ENCODE data around the gene SLIT3. TPM values are rescaled to one million over a fixed set of nuclear protein-coding genes. Genes with fewer than 3 reads are reported as not detected.

Gene SLIT3
- total and polyA plus RNA-seq, 4 donors: 4.6 to 48.5 (median 19.8) TPM

DNA sequence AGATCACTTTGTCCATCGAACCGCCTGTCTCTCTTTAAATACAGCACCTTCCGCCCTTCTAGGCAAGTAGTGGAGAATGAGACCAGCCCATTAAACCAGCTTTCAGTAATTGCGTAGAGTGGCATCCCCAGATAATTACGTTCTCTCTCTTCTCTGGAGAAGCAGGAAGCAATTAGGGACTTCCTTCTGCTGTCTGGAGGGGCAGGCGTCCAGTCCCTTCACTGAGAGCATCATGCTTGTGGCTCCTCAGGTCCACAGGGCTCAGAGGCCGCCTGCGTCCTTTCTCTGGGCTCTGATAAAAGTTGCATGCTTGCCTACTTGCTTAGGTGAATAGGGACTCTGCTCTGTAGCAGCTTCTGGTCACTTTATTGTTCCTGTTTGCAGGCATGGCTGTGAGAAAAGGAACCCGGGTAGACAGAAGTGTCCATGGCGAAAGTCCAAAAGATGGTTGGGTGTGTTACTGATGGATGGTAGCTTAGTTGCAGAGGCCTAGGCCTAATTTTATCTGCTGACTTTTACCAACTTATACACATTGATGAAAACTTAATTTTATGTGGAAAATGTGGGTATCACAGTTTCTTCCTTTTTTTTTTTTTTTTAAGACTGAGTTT, 422.7 kb downstream of the SLIT3 start:
- TF ChIP-seq, protein P1, sequence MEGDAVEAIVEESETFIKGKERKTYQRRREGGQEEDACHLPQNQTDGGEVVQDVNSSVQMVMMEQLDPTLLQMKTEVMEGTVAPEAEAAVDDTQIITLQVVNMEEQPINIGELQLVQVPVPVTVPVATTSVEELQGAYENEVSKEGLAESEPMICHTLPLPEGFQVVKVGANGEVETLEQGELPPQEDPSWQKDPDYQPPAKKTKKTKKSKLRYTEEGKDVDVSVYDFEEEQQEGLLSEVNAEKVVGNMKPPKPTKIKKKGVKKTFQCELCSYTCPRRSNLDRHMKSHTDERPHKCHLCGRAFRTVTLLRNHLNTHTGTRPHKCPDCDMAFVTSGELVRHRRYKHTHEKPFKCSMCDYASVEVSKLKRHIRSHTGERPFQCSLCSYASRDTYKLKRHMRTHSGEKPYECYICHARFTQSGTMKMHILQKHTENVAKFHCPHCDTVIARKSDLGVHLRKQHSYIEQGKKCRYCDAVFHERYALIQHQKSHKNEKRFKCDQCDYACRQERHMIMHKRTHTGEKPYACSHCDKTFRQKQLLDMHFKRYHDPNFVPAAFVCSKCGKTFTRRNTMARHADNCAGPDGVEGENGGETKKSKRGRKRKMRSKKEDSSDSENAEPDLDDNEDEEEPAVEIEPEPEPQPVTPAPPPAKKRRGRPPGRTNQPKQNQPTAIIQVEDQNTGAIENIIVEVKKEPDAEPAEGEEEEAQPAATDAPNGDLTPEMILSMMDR (IDR thresholded peaks at IDR 0.05; ENCODE audit: control extremely low read depth, extremely low read depth): no peak
- H3K36me3 ChIP-seq (ENCODE audit: control insufficient read depth in 4 of 4, insufficient read depth in 4 of 4, low read length in 4 of 4): no peaks in the 10 kb centered on the region
- 54 to 55% methylated on average over 10 of the region's 10 CpGs for WGBS, 2 donors
- ATAC-seq (ENCODE audit: insufficient read depth, low FRiP score) (no peak), DNase-seq (no peak)
- peaks cover 0 to 20% (median 0%) of the 10 kb centered on the region in 5 donors for H3K4me1 ChIP-seq (ENCODE audit: control insufficient read depth in 5 of 5, insufficient read depth in 5 of 5, low read length in 5 of 5)
- H3K9me3 ChIP-seq (ENCODE audit: control insufficient read depth in 4 of 4, insufficient read depth in 3 of 4, low read length in 3 of 4): peaks cover 0 to 6% (median 0%) of the 10 kb centered on the region in 4 donors
- H3K4me3 ChIP-seq: no peak overlapping the region
- no peak overlapping the region for H3K27ac ChIP-seq (ENCODE audit: low read depth in 1 of 2, low read length in 1 of 2)
- H3K9ac ChIP-seq (ENCODE audit: insufficient read depth in 1 of 2, low read length in 2 of 2): no peak overlapping the region
- H3K27me3 ChIP-seq (ENCODE audit: control insufficient read depth in 3 of 3, insufficient read depth in 3 of 3, low read length in 2 of 3): peaks cover 0 to 30% (median 0%) of the 10 kb centered on the region in 3 donors

DNA sequence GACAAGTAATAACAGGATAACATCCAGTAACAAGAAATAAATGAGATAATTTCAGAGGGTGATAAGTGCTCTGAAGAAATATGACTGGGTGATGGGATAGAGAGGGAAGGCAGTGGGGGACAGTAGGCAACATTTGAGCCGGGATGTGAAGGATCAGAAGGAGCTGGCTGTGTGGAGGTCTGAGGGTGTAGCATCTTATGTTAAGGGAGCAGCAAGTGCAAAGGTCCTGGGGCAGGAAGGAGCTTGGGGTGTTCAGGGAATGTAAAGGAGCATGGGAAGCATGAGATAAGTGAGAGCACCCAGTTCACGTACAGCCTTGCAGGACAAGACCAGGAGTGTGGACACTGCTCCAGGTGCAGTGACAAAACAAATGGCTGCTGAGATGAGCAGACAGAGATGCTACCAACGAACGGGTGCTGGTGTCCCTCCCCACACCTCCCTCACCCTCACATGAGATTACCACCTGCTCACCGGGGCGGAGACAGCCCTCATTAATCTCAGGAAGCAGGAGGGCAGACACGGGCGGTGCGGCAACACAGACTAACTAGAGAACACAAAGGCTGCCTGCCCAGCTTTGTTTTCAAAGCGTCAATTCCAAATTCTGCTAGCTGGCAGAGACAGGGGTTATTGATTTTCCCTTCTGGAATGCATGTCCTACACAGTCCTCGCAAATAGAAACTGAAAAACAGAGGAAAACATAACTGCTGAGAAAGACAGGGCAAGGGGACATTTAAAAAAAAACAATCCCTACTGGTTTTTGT, 423.6 kb downstream of the SLIT3 start:
- Histone ChIP-seq H3K36me3 (ENCODE audit: control insufficient read depth in 4 of 4, insufficient read depth in 4 of 4, low read length in 4 of 4) (no peaks in the 10 kb centered on the region), H3K27ac (ENCODE audit: low read depth in 1 of 2, low read length in 1 of 2) (no peak overlapping the region), H3K9me3 (ENCODE audit: control insufficient read depth in 4 of 4, insufficient read depth in 3 of 4, low read length in 3 of 4) (peaks cover 0 to 6% (median 0%) of the 10 kb centered on the region in 4 donors), H3K4me1 (ENCODE audit: control insufficient read depth in 5 of 5, insufficient read depth in 5 of 5, low read length in 5 of 5) (peaks cover 0 to 18% (median 0%) of the 10 kb centered on the region in 5 donors), H3K9ac (ENCODE audit: insufficient read depth in 1 of 2, low read length in 2 of 2) (no peak overlapping the region), H3K27me3 (ENCODE audit: control insufficient read depth in 3 of 3, insufficient read depth in 3 of 3, low read length in 2 of 3) (peaks cover 0 to 22% (median 0%) of the 10 kb centered on the region in 3 donors), H3K4me3 (no peak overlapping the region)
- TF ChIP-seq, protein P1 (IDR thresholded peaks at IDR 0.05; ENCODE audit: control extremely low read depth, extremely low read depth): no peak
- no peak for ATAC-seq (ENCODE audit: insufficient read depth, low FRiP score)
- no peak for DNase-seq
- WGBS, 2 donors: 24 to 38% methylated on average over 11 of the region's 11 CpGs

DNA sequence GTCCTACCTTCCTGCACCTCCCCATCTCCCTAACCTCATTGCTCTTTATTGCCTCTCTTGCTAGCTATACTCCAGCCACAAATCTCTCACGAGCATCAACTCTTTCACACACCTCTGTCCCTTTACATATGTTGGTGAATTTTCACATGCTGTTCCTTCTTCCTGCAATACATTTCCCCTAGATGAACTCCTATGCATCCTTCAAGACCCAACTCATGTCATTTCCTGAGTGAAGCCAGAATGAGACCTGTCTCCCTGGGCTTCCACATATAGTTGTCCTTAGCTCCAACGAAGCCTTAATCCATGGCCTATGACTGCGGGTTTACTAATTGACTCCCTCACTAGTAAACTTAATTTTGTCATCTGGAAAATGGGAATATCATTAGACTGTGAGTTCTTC, 424.5 kb downstream of the SLIT3 start:
- WGBS, 2 donors: 89 to 96% methylated on average over 3 of the region's 3 CpGs
- H3K4me3 ChIP-seq: no peak overlapping the region
- H3K36me3 ChIP-seq (ENCODE audit: control insufficient read depth in 4 of 4, insufficient read depth in 4 of 4, low read length in 4 of 4): no peaks in the 10 kb centered on the region
- H3K27me3 ChIP-seq (ENCODE audit: control insufficient read depth in 3 of 3, insufficient read depth in 3 of 3, low read length in 2 of 3): peaks cover 0 to 21% (median 0%) of the 10 kb centered on the region in 3 donors
- peaks cover 0 to 11% (median 0%) of the 10 kb centered on the region in 5 donors for H3K4me1 ChIP-seq (ENCODE audit: control insufficient read depth in 5 of 5, insufficient read depth in 5 of 5, low read length in 5 of 5)
- TF ChIP-seq, protein P1 (IDR thresholded peaks at IDR 0.05; ENCODE audit: control extremely low read depth, extremely low read depth): no peak
- no peak for ATAC-seq (ENCODE audit: insufficient read depth, low FRiP score)
- no peak for DNase-seq
- no peak overlapping the region for H3K9ac ChIP-seq (ENCODE audit: insufficient read depth in 1 of 2, low read length in 2 of 2)
- H3K9me3 ChIP-seq (ENCODE audit: control insufficient read depth in 4 of 4, insufficient read depth in 3 of 4, low read length in 3 of 4): peaks cover 0 to 4% (median 0%) of the 10 kb centered on the region in 4 donors
- no peak overlapping the region for H3K27ac ChIP-seq (ENCODE audit: low read depth in 1 of 2, low read length in 1 of 2)
